ENCODE measurements around the gene NDUFAF3. TPM values are rescaled to one million over a fixed set of nuclear protein-coding genes. Genes with fewer than 3 reads are reported as not detected.

The NDUFAF3 gene
- total and polyA plus RNA-seq, 2 of the 4 experiments (the other 2 are of a cell fraction): 26.5 to 112 TPM

Small RNAs within 50 kb of the gene (microRNA-seq; reads per million reads assigned to microRNA genes)
- gene MIR191 (ENCODE audit: insufficient read depth in 1 of 2, insufficient read length in 1 of 2, unreplicated experiment in 1 of 2) (6,641 to 17,413 reads per million in 2 experiments), gene MIR425 (ENCODE audit: insufficient read depth in 1 of 2, insufficient read length in 1 of 2, unreplicated experiment in 1 of 2) (3,538 to 3,717 reads per million in 2 experiments)

Small RNAs within 50 kb of the gene (small RNA-seq; reads per million reads assigned to genes)
- gene MIR191: 623 to 21,352 (median 15,529) reads per million in 5 experiments
- 42.5 to 4,031 (median 2,697) reads per million in 5 experiments for gene MIR425

Other genes starting within 250 kb of the NDUFAF3 start
- 48.2 and 53.0 TPM in 2 replicates for gene PRKAR2A, start 174.2 kb upstream of the NDUFAF3 start, total RNA-seq (2012; rRNA removed)
- 10.2 and 11.3 TPM in 2 replicates for gene PRKAR2A, start 174.2 kb upstream of the NDUFAF3 start, polyA plus RNA-seq (2012; rRNA removed)
- 27.1 and 29.2 TPM in 2 replicates for gene SLC25A20, start 123.2 kb upstream of the NDUFAF3 start, total RNA-seq (2012; rRNA removed)
- gene SLC25A20, start 123.2 kb upstream of the NDUFAF3 start, polyA plus RNA-seq (2012; rRNA removed): 21.8 and 23.8 TPM in 2 replicates
- gene ARIH2, start 103.3 kb upstream of the NDUFAF3 start, total RNA-seq (2012; rRNA removed): 73.0 and 93.7 TPM in 2 replicates
- 54.0 and 62.3 TPM in 2 replicates for gene ARIH2, start 103.3 kb upstream of the NDUFAF3 start, polyA plus RNA-seq (2012; rRNA removed)
- 10.4 and 11.1 TPM in 2 replicates for gene P4HTM, start 31.9 kb upstream of the NDUFAF3 start, total RNA-seq (2012; rRNA removed)
- gene P4HTM, start 31.9 kb upstream of the NDUFAF3 start, polyA plus RNA-seq (2012; rRNA removed): 26.1 and 29.7 TPM in 2 replicates
- 55.8 and 60.9 TPM in 2 replicates for gene WDR6, start 14.7 kb upstream of the NDUFAF3 start, total RNA-seq (2012; rRNA removed)
- gene WDR6, start 14.7 kb upstream of the NDUFAF3 start, polyA plus RNA-seq (2012; rRNA removed): 160 and 172 TPM in 2 replicates
- gene DALRD3, start 3.5 kb upstream of the NDUFAF3 start, total RNA-seq (2012; rRNA removed): 27.8 and 28.3 TPM in 2 replicates
- gene DALRD3, start 3.5 kb upstream of the NDUFAF3 start, polyA plus RNA-seq (2012; rRNA removed): 42.2 and 43.5 TPM in 2 replicates
- 268 and 296 TPM in 2 replicates for gene IMPDH2, start 7.3 kb downstream of the NDUFAF3 start, total RNA-seq (2012; rRNA removed)
- gene IMPDH2, start 7.3 kb downstream of the NDUFAF3 start, polyA plus RNA-seq (2012; rRNA removed): 190 and 194 TPM in 2 replicates
- 62.7 and 72.2 TPM in 2 replicates for gene QRICH1, start 72.0 kb downstream of the NDUFAF3 start, total RNA-seq (2012; rRNA removed)
- 77.3 and 79.9 TPM in 2 replicates for gene QRICH1, start 72.0 kb downstream of the NDUFAF3 start, polyA plus RNA-seq (2012; rRNA removed)
- gene QARS1, start 82.6 kb downstream of the NDUFAF3 start, total RNA-seq (2012; rRNA removed): 396 and 404 TPM in 2 replicates
- 296 and 354 TPM in 2 replicates for gene QARS1, start 82.6 kb downstream of the NDUFAF3 start, polyA plus RNA-seq (2012; rRNA removed)
- 22.5 and 24.7 TPM in 2 replicates for gene USP19, start 98.7 kb downstream of the NDUFAF3 start, total RNA-seq (2012; rRNA removed)
- 39.7 and 44.0 TPM in 2 replicates for gene USP19, start 98.7 kb downstream of the NDUFAF3 start, polyA plus RNA-seq (2012; rRNA removed)
- gene LAMB2, start 110.9 kb downstream of the NDUFAF3 start, total RNA-seq (2012; rRNA removed): 179 and 213 TPM in 2 replicates
- gene LAMB2, start 110.9 kb downstream of the NDUFAF3 start, polyA plus RNA-seq (2012; rRNA removed): 526 and 570 TPM in 2 replicates
- 28.3 and 29.4 TPM in 2 replicates for gene CCDC71, start 144.2 kb downstream of the NDUFAF3 start, total RNA-seq (2012; rRNA removed)
- gene CCDC71, start 144.2 kb downstream of the NDUFAF3 start, polyA plus RNA-seq (2012; rRNA removed): 35.9 and 38.6 TPM in 2 replicates
- gene KLHDC8B, start 149.5 kb downstream of the NDUFAF3 start, total RNA-seq (2012; rRNA removed): 16.1 and 16.5 TPM in 2 replicates
- gene KLHDC8B, start 149.5 kb downstream of the NDUFAF3 start, polyA plus RNA-seq (2012; rRNA removed): 16.3 and 17.4 TPM in 2 replicates

Data from IMR-90 (cell line).